ENCODE measurements around the gene NEK6.

The NEK6 gene

GRCh38 chr9:124291801-124292396 is 34.1 kb downstream of the NEK6 start:
- H3K4me3 ChIP-seq (ENCODE audit: low read depth in 1 of 2, low read length in 2 of 2) = no peak overlapping the region
- no peak overlapping the region for H2AFZ ChIP-seq (ENCODE audit: low read depth, low read length)
- TF ChIP-seq CTCF (IDR thresholded peaks at IDR 0.05; ENCODE audit: borderline replicate concordance, extremely low read depth, low read length, poor library complexity, severe bottlenecking) (no peak), EZH2 (IDR thresholded peaks at IDR 0.05; ENCODE audit: borderline replicate concordance, low read depth, low read length, severe bottlenecking) (no peak)
- H3K79me2 ChIP-seq (ENCODE audit: insufficient read depth, low read length) = no peaks in the 10 kb centered on the region
- H4K20me1 ChIP-seq (ENCODE audit: insufficient read depth, low read length) = no peaks in the 10 kb centered on the region
- H3K4me1 ChIP-seq (ENCODE audit: insufficient read depth, low read length) = no peaks in the 10 kb centered on the region
- H3K36me3 ChIP-seq (ENCODE audit: insufficient read depth, low read length) = no peaks in the 10 kb centered on the region
- no peaks in the 10 kb centered on the region for H3K9me3 ChIP-seq (ENCODE audit: insufficient read depth, low read length, severe bottlenecking)
- no peak overlapping the region for H3K4me2 ChIP-seq (ENCODE audit: insufficient read depth, low read length)
- ATAC-seq (ENCODE audit: insufficient read depth, low read depth) (peak; percentile 47; the same call in 2 of the 3 replicates), DNase-seq (peak; percentile 8)
- no peak overlapping the region for H3K27ac ChIP-seq (ENCODE audit: low read length)
- H3K27me3 ChIP-seq (ENCODE audit: insufficient read depth, low read length, poor library complexity) = no peaks in the 10 kb centered on the region
- H3K9ac ChIP-seq (ENCODE audit: low read depth, low read length) = no peak overlapping the region

- Histone ChIP-seq H3K36me3 (ENCODE audit: insufficient read depth, low read length) (no peaks in the 10 kb centered on the region), H3K4me1 (ENCODE audit: insufficient read depth, low read length) (no peaks in the 10 kb centered on the region), H3K9me3 (ENCODE audit: insufficient read depth, low read length, severe bottlenecking) (no peaks in the 10 kb centered on the region), H3K4me3 (ENCODE audit: low read depth in 1 of 2, low read length in 2 of 2) (no peak overlapping the region), H3K27me3 (ENCODE audit: insufficient read depth, low read length, poor library complexity) (no peaks in the 10 kb centered on the region), H3K79me2 (ENCODE audit: insufficient read depth, low read length) (no peaks in the 10 kb centered on the region), H3K27ac (ENCODE audit: low read length) (no peak overlapping the region), H4K20me1 (ENCODE audit: insufficient read depth, low read length) (no peaks in the 10 kb centered on the region), H3K4me2 (ENCODE audit: insufficient read depth, low read length) (no peak overlapping the region), H2AFZ (ENCODE audit: low read depth, low read length) (no peak overlapping the region), H3K9ac (ENCODE audit: low read depth, low read length) (no peak overlapping the region)
- DNase-seq (no peak), ATAC-seq (ENCODE audit: insufficient read depth, low read depth) (no peak)
- no peak for TF ChIP-seq CTCF (IDR thresholded peaks at IDR 0.05; ENCODE audit: borderline replicate concordance, extremely low read depth, low read length, poor library complexity, severe bottlenecking)
Measured at GRCh38 chr9:124292696-124293593, 35.2 kb downstream of the NEK6 start.

GRCh38 chr9:124293718-124294506 is 36.2 kb downstream of the NEK6 start:
- no peaks in the 10 kb centered on the region for H3K79me2 ChIP-seq (ENCODE audit: insufficient read depth, low read length)
- H3K4me3 ChIP-seq (ENCODE audit: low read depth in 1 of 2, low read length in 2 of 2) = no peak overlapping the region
- H3K4me1 ChIP-seq (ENCODE audit: insufficient read depth, low read length) = no peaks in the 10 kb centered on the region
- ATAC-seq (ENCODE audit: insufficient read depth, low read depth) = no peak
- no peaks in the 10 kb centered on the region for H3K27me3 ChIP-seq (ENCODE audit: insufficient read depth, low read length, poor library complexity)
- no peak for DNase-seq
- no peaks in the 10 kb centered on the region for H3K36me3 ChIP-seq (ENCODE audit: insufficient read depth, low read length)
- no peak overlapping the region for H3K27ac ChIP-seq (ENCODE audit: low read length)
- no peak for TF ChIP-seq CTCF (IDR thresholded peaks at IDR 0.05; ENCODE audit: borderline replicate concordance, extremely low read depth, low read length, poor library complexity, severe bottlenecking)
- no peak for TF ChIP-seq EZH2 (IDR thresholded peaks at IDR 0.05; ENCODE audit: borderline replicate concordance, low read depth, low read length, severe bottlenecking)
- H3K9ac ChIP-seq (ENCODE audit: low read depth, low read length) = no peak overlapping the region
- no peaks in the 10 kb centered on the region for H3K9me3 ChIP-seq (ENCODE audit: insufficient read depth, low read length, severe bottlenecking)
- H3K4me2 ChIP-seq (ENCODE audit: insufficient read depth, low read length) = no peak overlapping the region
- no peaks in the 10 kb centered on the region for H4K20me1 ChIP-seq (ENCODE audit: insufficient read depth, low read length)
- no peak overlapping the region for H2AFZ ChIP-seq (ENCODE audit: low read depth, low read length)
